Ovary (tissue), 9 donors: Measurements from ENCODE around the gene ADORA3. TPM values are rescaled to one million over a fixed set of nuclear protein-coding genes. Genes with fewer than 3 reads are reported as not detected.

Source experiments
- DNase-seq, 5 donors: peaks; one replicate each; pipeline ENCODE4 v3.0.0-alpha.2; 2019 to 2020
- H3K27ac ChIP-seq, 2 donors: fragments of 200-600 bp; one replicate each; pipeline versions ENCODE4 v1.5.1 to v1.8.0; 2019 to 2022
- H3K27me3 ChIP-seq: fragments of 200-600 bp; one replicate; pipeline ENCODE4 v1.8.0; 2022
- H3K36me3 ChIP-seq: fragments of 200-600 bp; sonication (generic); one replicate; pipeline ENCODE4 v1.5.1; 2019
- H3K4me1 ChIP-seq: one replicate; pipeline ENCODE4 v1.8.1; 2013; ENCODE audit warnings: mild to moderate bottlenecking, moderate library complexity; ENCODE audit not compliant: insufficient read depth
- H3K4me3 ChIP-seq: fragments of 200-600 bp; sonication (generic); one replicate; pipeline ENCODE4 v1.5.1; 2017
- H3K9me3 ChIP-seq, 2 donors: fragments of 200-600 bp in 1 of 2; sonication (generic) in 1 of 2; one replicate each; pipeline versions ENCODE4 v1.5.1 to v1.8.1; 2013 to 2019; ENCODE audit warnings: mild to moderate bottlenecking in 1 of 2, moderate library complexity in 1 of 2
- CTCF ChIP-seq, 3 donors: fragments of 450-650 bp in 2 of 3; fragments of 200-600 bp in 1 of 3; IDR thresholded peaks; one replicate each; pipeline versions ENCODE4 v1.5.1 to v1.8.0; 2016 to 2022; ENCODE audit warnings: antibody characterized with exemption in 3 of 3, mild to moderate bottlenecking in 1 of 3
- EP300 ChIP-seq: sonication (generic); formaldehyde crosslinking; IDR thresholded peaks from one replicate; pipeline ENCODE4 v1.6.1; 2017; ENCODE audit warnings: antibody characterized with exemption
- POLR2A ChIP-seq: fragments of 450-650 bp; IDR thresholded peaks from one replicate; pipeline ENCODE4 v1.6.1; 2017; ENCODE audit warnings: antibody characterized with exemption, mild to moderate bottlenecking, moderate library complexity
- WGBS, 3 donors: extraction: QIAGEN DNeasy Blood & Tissue Kit in 1 of 3; methylation state at CpG; one replicate each; pipeline versions ENCODE4 v1.1.5 to v1.1.7; 2013 to 2017; 5-methylcytosine and 5-hydroxymethylcytosine counted together
- intact Hi-C, 4 donors: fragments of 100-400 bp; cut with DNase I; formaldehyde crosslinking; loops; one replicate each; pipeline versions ENCODE4 v1.11.0 to v1.15.1; 2022 to 2023
- polyA plus RNA-seq, 2 donors: library from polyadenylated mRNA; stranded (reverse); fragments of 200-250 nt in 1 of 2; fragments of 350-450 nt in 1 of 2; fragmentation: Illumina TruSeq in 1 of 2; extraction: RNeasy Lipid Tissue Mini Kit (QIAGEN cat#74804) in 1 of 2; gene quantifications; one replicate each; pipeline ENCODE4 v1.2.3, GENCODE V29; 2013 to 2014
- total RNA-seq, 7 donors: library from RNA; depleted of rRNA in 2 of 7; stranded (reverse); fragments of >200 nt in 2 of 7; fragmentation: NEBNext Ultra II Directional in 3 of 7; extraction: Animal tissue kit (Norgen Biotek cat#: 25700) in 3 of 7; gene quantifications; one replicate each; pipeline versions ENCODE4 v1.1.0 to v1.2.4, GENCODE V29; 2016 to 2023
- donor health status: DM: no; HTN: no; CAD: no; lungs with moderate emphysema.
- donor health status: DM: no; HTN: no; CAD: no.
- donor health status: Bipolar disorder and iron deficiency.
- donor health status: DM: yes; HTN: yes; CAD: no.
- donor health status: DM: no; HTN: no; CAD: no.
- donor health status: DM: yes; HTN: yes; CAD: no.

The ADORA3 gene
- total and polyA plus RNA-seq, 9 donors, result 1.4 to 11.1 (median 3.8) TPM

GRCh38 chr1:111454859-111455641, 48.4 kb downstream of the ADORA3 start:
- intact Hi-C loops, result no loop called here
- no peak overlapping the region for H3K27ac ChIP-seq
- no peaks in the 10 kb centered on the region for H3K36me3 ChIP-seq

GRCh38 chr1:111453706-111454105, 49.7 kb downstream of the ADORA3 start:
- TF ChIP-seq EP300 (no peak), CTCF (IDR thresholded peaks at IDR 0.05) (no peak), POLR2A (no peak)
- no peak overlapping the region for H3K4me3 ChIP-seq
- intact Hi-C loops, result no loop called here
- H3K27ac ChIP-seq, result no peak overlapping the region
- DNase-seq, result no peak
- no peaks in the 10 kb centered on the region for H3K36me3 ChIP-seq
- 88 to 93% (median 91%) methylated on average over 3 of the region's 3 CpGs for WGBS, 3 donors
- H3K9me3 ChIP-seq, result no peaks in the 10 kb centered on the region
- H3K27me3 ChIP-seq, result no peaks in the 10 kb centered on the region
- peaks cover 8% of the 10 kb centered on the region for H3K4me1 ChIP-seq

More at GRCh38 chr1:111454859-111455641, 48.4 kb downstream of the ADORA3 start:
- TF ChIP-seq CTCF (IDR thresholded peaks at IDR 0.05), result no peak
- TF ChIP-seq EP300, result no peak
- no peak for TF ChIP-seq POLR2A
- Histone ChIP-seq H3K4me1 (peaks cover 7% of the 10 kb centered on the region), H3K27me3 (no peaks in the 10 kb centered on the region), H3K9me3 (no peaks in the 10 kb centered on the region), H3K4me3 (no peak overlapping the region)
- DNase-seq, result no peak
- WGBS, 3 donors, result 68 to 71% (median 69%) methylated on average over 5 of the region's 5 CpGs

- Histone ChIP-seq H3K36me3 (no peaks in the 10 kb centered on the region), H3K4me3 (no peak overlapping the region), H3K27ac (no peak overlapping the region), H3K4me1 (peaks cover 11% of the 10 kb centered on the region), H3K27me3 (no peaks in the 10 kb centered on the region), H3K9me3 (no peaks in the 10 kb centered on the region)
- DNase-seq, result no peak
- intact Hi-C loops, result no loop called here
- 77 to 87% (median 81%) methylated on average over 3 of the region's 3 CpGs for WGBS, 3 donors
- TF ChIP-seq CTCF (IDR thresholded peaks at IDR 0.05) (no peak), EP300 (no peak), POLR2A (no peak)
Measured at GRCh38 chr1:111452581-111452980, 50.9 kb downstream of the ADORA3 start.

GRCh38 chr1:111450185-111450584, 53.2 kb downstream of the ADORA3 start:
- peak overlapping the region; percentile 97 for H3K4me3 ChIP-seq
- no peak overlapping the region for H3K27ac ChIP-seq
- DNase-seq, result no peak
- 44 to 57% (median 45%) methylated on average over 3 of the region's 3 CpGs for WGBS, 3 donors
- H3K9me3 ChIP-seq, result no peaks in the 10 kb centered on the region
- peaks cover 11% of the 10 kb centered on the region for H3K4me1 ChIP-seq
- TF ChIP-seq CTCF (IDR thresholded peaks at IDR 0.05) (no peak), EP300 (no peak), POLR2A (no peak)
- H3K27me3 ChIP-seq, result no peaks in the 10 kb centered on the region
- H3K36me3 ChIP-seq, result no peaks in the 10 kb centered on the region
- intact Hi-C loops, result no loop called here
